GM19395 (cell line): ENCODE measurements around the gene TMEM178B.

Source experiments
- ATAC-seq: cut with Tn5 transposase; IDR thresholded peaks from one replicate; pipeline ENCODE4 v1.9.1; 2021; ENCODE audit warnings: mild to moderate bottlenecking, moderate library complexity; ENCODE audit not compliant: unreplicated experiment

The TMEM178B gene

DNA sequence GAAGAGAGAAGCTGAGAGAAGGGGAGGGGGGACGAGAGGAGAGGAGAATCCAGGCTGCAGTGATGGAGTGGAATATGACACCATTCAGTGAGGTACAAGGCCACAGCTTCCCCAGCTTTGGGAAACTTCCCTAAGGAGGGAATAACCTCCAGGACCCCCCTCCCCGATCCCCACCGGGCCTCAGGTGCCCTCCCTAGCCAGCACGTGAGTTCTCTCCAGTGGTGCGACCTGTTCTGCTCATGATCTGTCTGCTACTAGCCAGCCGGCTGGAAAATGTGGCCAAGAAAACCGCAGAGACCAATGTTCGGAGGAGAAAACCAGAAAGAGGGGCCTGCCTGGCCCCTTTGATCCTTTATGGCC lies 437.4 kb downstream of the TMEM178B start:
- no peak for ATAC-seq

DNA sequence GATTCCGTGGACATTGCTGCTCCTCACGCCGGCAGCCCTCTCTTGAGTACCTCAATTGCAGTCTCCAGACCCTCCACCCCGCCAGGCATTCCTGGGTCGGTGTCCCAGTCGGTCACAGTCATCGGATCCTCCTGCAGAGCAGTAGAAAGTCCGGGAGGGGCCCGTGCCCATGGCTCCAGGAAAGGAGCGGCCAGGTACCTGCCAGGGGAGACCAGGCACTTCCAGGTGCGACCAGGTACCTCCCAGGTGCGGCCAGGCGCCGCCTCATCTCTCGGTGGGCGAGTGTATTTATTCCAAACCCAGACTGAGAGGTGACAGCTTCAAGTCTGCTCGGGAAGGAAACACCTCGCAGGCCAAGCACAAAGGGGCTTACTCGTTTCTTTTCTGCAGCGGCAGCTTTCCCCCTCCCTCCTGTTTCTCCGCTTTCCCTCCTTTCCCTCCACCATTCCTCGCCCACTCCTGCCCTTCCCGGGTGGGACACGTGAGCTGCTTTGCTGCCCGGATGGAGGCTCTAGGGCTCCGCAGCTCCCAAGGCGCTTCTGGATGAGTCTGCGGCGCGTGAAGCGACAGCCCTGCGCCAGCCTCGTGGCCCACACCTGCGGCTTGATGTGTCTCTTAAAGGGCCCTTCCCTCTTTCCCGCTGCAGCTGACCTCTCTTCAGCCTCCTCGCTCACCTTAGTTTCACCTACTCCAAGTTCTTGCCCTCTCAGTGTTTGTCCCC lies 438.0 kb downstream of the TMEM178B start:
- no peak for ATAC-seq

DNA sequence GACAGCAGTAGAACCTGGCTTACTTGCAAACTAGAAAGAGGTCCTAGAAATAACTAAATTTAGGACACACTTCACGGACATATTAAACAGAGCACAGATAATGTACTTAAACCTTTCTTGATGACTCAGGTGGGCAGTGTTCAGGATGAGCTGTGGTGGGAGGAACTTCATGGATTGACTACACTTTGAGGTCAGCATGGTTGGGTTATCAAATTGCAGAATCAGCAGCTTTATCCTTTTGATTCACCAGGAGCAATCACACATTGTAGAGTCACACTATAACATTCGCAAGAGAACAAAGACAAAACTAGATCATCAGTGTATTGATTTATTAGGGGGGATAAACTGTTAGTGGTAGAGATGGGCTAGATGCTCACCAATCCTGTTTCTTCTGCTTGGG lies 438.7 kb downstream of the TMEM178B start:
- no peak for ATAC-seq

DNA sequence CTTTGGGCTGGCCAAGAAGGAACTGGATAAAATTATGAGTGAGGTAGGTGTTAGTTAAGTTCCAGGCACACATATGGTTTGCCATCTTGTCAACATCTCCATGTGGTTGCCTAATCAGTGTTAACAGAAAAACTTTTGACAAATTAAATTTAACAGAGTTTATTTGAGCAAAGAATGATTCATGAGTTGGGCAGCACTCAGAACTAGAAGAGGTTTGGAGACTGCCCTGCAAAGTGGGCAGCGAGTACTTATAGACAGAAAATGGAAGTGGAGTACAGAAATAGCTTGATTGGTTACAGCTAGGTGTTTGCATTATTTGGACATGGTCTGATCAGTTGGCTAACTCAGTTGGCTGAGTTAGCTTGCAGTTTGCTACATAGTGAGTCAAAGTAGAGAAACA lies 439.9 kb downstream of the TMEM178B start:
- no peak for ATAC-seq

DNA sequence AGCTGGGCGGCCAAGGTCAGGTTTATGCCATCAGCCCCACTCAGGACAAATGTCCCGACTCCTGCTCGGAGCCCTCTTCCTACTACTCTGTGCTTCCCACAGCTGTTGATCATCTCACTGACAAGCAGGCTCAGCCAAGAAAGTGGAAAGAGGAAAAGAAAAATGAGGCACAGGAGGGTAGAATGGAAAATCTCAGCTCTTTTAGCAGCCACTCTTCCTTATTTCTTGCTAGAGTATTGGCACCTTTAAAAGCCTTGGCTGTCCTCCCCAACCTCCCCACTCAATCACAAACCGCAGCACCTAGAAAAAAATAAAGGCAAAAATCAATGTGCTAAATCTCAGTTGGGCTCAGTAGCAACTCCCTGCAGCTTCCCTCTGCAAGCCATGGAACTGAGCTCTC lies 442.1 kb downstream of the TMEM178B start:
- no peak for ATAC-seq

DNA sequence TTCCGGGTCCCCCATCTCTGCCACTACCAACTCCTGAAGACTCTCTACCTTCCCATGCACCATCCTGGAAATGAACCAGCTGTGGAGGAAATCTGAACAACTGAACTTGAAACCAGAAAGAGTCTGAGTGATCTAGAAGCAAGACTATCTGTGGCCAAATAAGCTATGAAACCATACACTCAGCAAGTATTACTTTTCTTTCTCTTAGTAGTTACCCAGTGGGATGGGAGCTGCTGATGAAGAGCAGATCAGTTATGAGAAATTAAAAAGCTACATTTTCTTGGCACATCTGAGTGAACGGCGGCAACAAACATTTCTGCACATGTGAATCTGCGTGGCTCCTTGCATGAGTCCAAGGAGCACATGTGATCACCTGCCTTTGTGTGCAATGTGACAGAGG lies 445.8 kb downstream of the TMEM178B start:
- no peak for ATAC-seq

DNA sequence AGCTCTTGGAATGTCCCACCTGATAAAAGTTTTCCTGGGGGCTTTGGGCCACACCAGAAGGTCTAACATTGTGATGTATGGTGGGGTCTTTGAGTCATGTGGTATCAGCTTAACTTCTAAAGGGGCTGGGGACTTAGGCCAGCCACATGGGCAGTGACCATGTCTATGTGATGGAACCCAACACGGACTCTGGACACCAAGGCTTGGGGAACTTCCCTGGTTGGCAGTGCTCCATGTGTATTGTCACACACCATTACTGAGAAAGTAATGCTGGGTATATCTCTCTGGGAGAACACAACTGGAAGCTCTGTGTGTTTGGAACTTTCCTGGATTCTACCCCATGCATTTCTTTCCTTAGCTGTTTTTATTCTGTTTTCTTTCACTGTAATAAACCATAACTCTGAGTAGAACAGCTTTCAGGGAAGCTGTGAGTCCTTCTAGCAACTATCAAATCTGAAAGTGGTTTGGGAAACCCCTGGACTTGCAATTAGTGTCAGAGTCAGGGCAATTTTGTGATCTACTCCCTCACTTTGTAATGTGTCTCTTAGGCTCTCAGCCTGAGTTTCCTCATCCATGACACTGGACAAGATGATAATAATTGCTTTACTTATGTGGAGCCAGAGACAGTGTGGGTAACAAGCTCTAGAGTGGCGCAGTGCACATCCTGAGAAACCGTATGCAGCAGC lies 448.9 kb downstream of the TMEM178B start:
- ATAC-seq, result no peak

DNA sequence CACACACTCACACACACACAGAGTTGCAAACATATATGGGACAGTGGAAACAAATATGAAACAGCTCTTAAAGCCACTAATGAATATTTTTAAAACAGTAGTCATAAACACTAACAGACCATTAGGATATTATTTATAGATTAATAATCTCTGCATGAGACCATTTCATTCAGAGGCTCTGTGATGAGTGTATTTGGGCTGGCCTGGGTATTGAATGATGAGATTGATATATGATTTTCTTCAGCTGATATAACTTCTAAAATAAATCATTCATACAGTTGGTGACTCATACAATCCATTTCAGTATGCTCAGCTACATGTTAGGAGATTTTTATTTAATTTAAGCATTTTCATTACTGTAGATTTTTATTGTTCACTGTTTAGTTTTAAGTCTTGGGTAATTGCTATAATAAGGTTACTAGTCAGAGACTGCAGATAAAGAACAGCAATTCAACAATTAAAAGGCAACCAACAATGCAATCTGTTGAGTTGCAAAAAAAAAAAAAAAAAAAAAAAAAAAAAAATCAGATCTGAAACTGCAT lies 452.2 kb downstream of the TMEM178B start:
- ATAC-seq, result no peak

DNA sequence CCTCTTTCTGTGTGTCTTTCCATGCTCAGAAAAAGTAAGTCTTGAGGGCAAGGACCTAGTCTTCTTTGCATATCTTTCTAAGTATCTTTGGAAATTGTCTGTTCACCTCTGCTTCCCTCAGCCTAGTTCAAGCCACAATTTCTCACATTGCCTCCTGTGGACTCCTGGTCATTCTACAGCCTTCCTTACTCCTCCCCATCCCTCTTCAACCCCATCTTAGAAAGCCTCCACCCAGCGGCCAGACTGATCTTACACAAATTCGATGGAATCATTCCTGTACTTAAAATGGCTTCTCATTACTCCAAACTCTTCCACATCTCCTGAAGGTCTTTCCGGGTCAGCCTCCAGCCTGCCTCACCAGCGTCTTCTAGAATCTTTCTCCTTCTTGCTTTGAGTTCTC lies 453.2 kb downstream of the TMEM178B start:
- no peak for ATAC-seq

DNA sequence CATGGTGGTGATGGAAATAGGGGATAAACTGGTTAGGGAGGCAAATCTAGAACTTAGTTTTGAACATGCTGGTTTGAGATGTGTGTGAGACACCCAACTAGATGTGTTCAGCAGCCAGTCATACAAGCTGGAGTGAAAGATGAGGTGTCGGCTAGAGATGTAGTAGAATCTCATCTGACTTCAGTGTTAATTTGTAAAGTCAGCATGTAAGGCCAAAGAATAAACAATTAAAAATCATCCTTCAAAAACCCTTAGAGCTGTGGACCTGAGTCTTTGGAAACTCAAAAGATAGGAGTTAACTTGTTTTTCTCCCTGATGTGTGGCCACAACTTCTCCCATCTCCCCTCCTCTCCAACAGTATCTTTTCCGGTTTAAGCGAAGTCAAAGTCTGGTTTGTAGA lies 454.5 kb downstream of the TMEM178B start:
- ATAC-seq, result no peak
